Glutamatergic neuron (in vitro differentiated cells): Measurements from ENCODE around the gene SLC2A10. TPM values are rescaled to one million over a fixed set of nuclear protein-coding genes. Genes with fewer than 3 reads are reported as not detected.

Experiments used
- DNase-seq: peaks from one replicate; pipeline ENCODE4 v3.0.0; 2022
- H3K27ac Mint-ChIP-seq: one replicate; pipeline ENCODE4 v1.8.0; 2020; ENCODE audit warnings: mild to moderate bottlenecking, mixed read lengths, inconsistent platforms; ENCODE audit not compliant: unreplicated experiment
- H3K27me3 Mint-ChIP-seq: one replicate; pipeline ENCODE4 v1.8.0; 2020; ENCODE audit warnings: mild to moderate bottlenecking, moderate library complexity, mixed read lengths, inconsistent platforms; ENCODE audit not compliant: unreplicated experiment
- H3K36me3 Mint-ChIP-seq: one replicate; pipeline ENCODE4 v1.8.0; 2020; ENCODE audit warnings: mild to moderate bottlenecking, mixed read lengths, inconsistent platforms; ENCODE audit not compliant: unreplicated experiment
- H3K4me1 Mint-ChIP-seq: one replicate; pipeline ENCODE4 v1.8.0; 2020; ENCODE audit warnings: mild to moderate bottlenecking, low read depth, mixed read lengths, inconsistent platforms; ENCODE audit not compliant: unreplicated experiment
- H3K4me3 Mint-ChIP-seq: one replicate; pipeline ENCODE4 v1.8.0; 2020; ENCODE audit warnings: mild to moderate bottlenecking, mixed read lengths, inconsistent platforms; ENCODE audit not compliant: unreplicated experiment
- H3K9me3 Mint-ChIP-seq: one replicate; pipeline ENCODE4 v1.8.0; 2020; ENCODE audit warnings: mild to moderate bottlenecking, moderate library complexity, mixed read lengths, inconsistent platforms; ENCODE audit not compliant: unreplicated experiment
- CTCF ChIP-seq: fragments of 200-600 bp; sonication (generic); IDR thresholded peaks from one replicate; pipeline ENCODE4 v1.5.0; 2021; ENCODE audit not compliant: partially characterized antibody, unreplicated experiment
- total RNA-seq: library from RNA; stranded (reverse); fragmentation: NEBNext Ultra II Directional; extraction: Animal tissue kit (Norgen Biotek cat#: 25700); gene quantifications from one replicate; pipeline ENCODE4 v1.2.1, GENCODE V29; 2021; ENCODE audit not compliant: unreplicated experiment

Gene SLC2A10
- total RNA-seq, 1 donor from 2014 or later = 0.37 TPM

- TF ChIP-seq CTCF = no peak
- H3K4me3 Mint-ChIP-seq = no peak overlapping the region
- H3K36me3 Mint-ChIP-seq = peaks cover 6% of the 10 kb centered on the region
- peaks cover 3% of the 10 kb centered on the region for H3K9me3 Mint-ChIP-seq
- peaks cover under 1% of the 10 kb centered on the region for H3K4me1 Mint-ChIP-seq
- no peak for DNase-seq
- peak overlapping the region; percentile 17 for H3K27ac Mint-ChIP-seq
- peaks cover 12% of the 10 kb centered on the region for H3K27me3 Mint-ChIP-seq
Measured at GRCh38 chr20:46770330-46771194, 61.1 kb downstream of the SLC2A10 start.

- no peak for TF ChIP-seq CTCF
- Mint-ChIP-seq H3K4me1 (no peaks in the 10 kb centered on the region), H3K27me3 (peaks cover 8% of the 10 kb centered on the region), H3K27ac (no peak overlapping the region), H3K4me3 (no peak overlapping the region), H3K36me3 (peaks cover 6% of the 10 kb centered on the region), H3K9me3 (peaks cover 3% of the 10 kb centered on the region)
- no peak for DNase-seq
Measured at GRCh38 chr20:46771195-46771588, 61.7 kb downstream of the SLC2A10 start.

DNA sequence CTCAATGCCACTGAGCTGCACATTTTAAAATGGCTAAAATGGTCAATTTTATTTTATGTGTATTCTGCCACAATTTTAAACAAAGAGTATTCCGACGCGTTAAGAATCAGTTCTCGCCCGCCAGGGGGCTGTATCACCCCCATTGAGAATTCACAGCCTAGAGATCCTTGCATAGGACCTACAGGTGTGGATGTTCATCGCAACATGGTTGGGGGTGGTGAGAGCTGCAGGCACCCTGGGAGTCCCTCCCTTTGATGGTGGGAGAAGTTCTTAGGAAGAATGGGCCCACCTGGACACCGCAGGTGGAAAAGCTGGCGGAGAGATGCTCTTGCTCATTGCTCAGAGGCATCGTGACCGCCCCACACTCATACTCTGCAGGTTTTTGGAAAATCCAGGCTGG lies 63.5 kb downstream of the SLC2A10 start:
- peaks cover 6% of the 10 kb centered on the region for H3K27me3 Mint-ChIP-seq
- H3K4me1 Mint-ChIP-seq = peaks cover 3% of the 10 kb centered on the region
- DNase-seq = no peak
- no peak overlapping the region for H3K4me3 Mint-ChIP-seq
- peak; percentile 21 for TF ChIP-seq CTCF
- H3K27ac Mint-ChIP-seq = no peak overlapping the region
- H3K36me3 Mint-ChIP-seq = peaks cover 6% of the 10 kb centered on the region
- H3K9me3 Mint-ChIP-seq = peaks cover 3% of the 10 kb centered on the region

- no peak for TF ChIP-seq CTCF
- H3K27ac Mint-ChIP-seq = no peak overlapping the region
- H3K4me1 Mint-ChIP-seq = peaks cover 7% of the 10 kb centered on the region
- DNase-seq = no peak
- H3K9me3 Mint-ChIP-seq = peaks cover 5% of the 10 kb centered on the region
- peaks cover 6% of the 10 kb centered on the region for H3K36me3 Mint-ChIP-seq
- peaks cover 6% of the 10 kb centered on the region for H3K27me3 Mint-ChIP-seq
- no peak overlapping the region for H3K4me3 Mint-ChIP-seq
Measured at GRCh38 chr20:46773680-46774079, 64.2 kb downstream of the SLC2A10 start.

GRCh38 chr20:46774236-46774635 lies 64.8 kb downstream of the SLC2A10 start:
- peaks cover 6% of the 10 kb centered on the region for H3K27me3 Mint-ChIP-seq
- TF ChIP-seq CTCF = no peak
- H3K27ac Mint-ChIP-seq = no peak overlapping the region
- no peak for DNase-seq
- H3K36me3 Mint-ChIP-seq = peaks cover 6% of the 10 kb centered on the region
- H3K4me3 Mint-ChIP-seq = no peak overlapping the region
- peaks cover 7% of the 10 kb centered on the region for H3K4me1 Mint-ChIP-seq
- H3K9me3 Mint-ChIP-seq = peaks cover 5% of the 10 kb centered on the region
